ENCODE measurements around the gene MRPL1.
"Not testable (repeated sequence)": the region's sequence is repeated elsewhere in the genome, so short reads cannot be mapped to it uniquely, and the experiment has no call there.

The MRPL1 gene

DNA sequence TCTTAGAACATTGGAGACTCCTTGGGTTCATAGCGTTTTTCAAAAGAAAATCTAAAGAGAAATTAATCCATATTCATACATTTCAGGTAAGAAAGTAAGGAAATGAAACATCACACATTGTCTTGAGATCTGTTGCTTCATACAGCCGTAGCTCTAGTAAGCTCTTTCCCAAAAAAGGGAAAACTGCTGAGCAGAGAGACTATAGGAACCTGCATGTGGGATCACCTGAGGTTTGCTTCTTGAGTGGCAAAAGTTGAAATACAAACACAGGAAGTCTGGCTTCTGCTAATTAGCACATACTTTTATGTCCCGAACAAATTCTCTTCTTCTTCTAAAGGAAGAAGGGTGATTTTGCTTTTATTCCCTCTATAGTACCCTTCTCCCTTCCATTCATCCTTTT is 57.7 kb downstream of the MRPL1 start:
- no peak for DNase-seq

- DNase-seq: no peak
These were observed 59.1 kb downstream of the MRPL1 start for GRCh38 chr4:77921701-77922100.

DNA sequence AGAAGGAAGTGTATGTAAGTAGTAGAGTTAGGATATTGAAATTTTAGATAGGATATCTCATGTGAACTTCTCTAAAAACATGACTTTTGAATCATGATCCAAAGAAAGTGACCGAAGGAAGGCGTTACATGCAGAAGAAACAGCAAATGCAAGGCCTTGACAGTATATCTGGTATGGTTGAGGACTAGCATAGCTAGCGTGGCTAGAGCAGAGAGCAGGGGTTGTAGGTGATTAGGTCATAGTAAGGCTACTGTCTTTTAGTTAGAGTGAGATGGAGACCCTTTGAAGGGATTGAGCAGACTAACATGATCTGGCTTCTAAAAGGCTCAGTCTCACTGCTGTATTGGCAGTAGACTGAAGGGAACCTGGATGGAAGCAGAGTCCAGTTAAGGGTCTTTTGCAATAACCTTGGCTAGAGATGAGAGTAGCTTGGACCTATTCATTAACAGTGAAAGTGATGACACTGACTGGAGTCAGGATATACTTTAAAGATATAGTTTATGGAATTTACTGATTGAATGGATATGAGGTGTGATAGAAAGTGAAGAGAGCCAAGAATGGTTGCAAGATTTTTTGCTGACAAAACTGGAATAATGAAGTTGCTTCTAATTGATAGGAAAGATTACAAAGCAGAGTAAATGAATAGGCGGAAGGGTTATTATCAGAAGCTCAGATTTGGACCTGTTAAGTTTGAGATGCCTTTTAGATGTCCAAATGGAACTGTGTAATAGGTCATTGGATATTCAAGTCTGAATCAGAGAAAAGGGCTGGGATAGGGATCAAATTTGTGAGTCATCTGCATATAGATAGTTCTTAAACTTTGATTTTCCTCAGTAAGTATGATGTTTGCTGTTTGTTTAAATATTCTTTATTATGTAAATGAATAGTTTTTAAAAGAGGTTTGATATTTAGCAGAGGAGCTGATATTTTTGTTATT is 59.8 kb downstream of the MRPL1 start:
- DNase-seq: no peak

- no peak for DNase-seq
These were observed 65.6 kb downstream of the MRPL1 start for GRCh38 chr4:77927991-77928925.

DNA sequence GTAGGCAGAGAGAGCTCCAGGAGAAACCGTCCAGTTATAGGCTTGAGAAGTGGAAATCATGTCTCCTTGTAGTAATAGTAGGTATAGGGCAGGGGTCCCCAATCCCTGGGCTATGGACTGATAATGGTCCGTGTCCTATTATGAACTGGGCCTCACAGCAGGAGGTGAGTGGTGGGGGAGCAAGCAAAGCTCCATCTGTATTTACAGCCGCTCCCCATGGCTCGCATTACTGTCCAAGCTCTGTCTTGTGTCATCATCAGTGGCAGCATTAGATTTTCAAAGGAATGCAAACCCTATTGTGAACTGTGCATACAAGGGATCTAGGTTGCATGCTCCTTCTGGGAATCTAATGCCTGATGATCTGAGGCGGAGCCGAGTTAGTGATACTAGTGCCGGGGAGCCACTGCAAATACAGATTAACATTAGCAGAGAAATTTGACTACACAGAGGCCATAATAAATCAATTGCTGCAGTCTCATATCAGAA is 67.6 kb downstream of the MRPL1 start:
- DNase-seq: no peak

- DNase-seq: no peak
These were observed 68.2 kb downstream of the MRPL1 start for GRCh38 chr4:77930876-77931275.

DNA sequence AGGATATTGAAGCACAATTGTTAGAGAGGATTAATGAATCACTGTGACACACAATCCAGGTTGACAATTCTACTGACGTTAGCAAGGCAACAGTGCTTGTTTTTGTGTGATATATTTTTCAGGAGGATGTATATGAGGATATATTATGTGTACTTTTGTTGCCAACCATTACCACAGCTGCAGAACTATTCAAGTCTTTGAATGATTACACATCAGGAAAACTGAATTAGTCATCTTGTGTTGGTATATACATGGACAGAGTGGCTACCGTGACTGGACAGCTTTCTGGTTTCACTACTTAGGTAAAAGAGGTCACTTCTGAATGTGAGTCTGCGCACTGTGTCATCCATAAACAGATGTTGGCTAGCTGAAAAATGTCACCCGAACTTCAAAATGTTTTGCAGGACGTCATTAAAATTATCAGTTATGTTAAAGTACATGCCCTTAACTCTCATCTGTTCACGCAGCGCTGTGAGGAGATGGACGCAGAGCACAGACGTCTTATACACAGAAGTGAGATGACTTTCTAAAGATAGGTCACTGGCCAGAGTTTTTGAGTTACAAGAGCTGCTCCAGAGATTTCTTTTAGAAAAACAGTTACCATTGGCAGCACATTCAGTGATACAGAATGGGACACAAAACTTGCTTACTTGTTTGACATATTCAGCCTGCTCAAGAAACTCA is 69.0 kb downstream of the MRPL1 start:
- no peak for DNase-seq

- DNase-seq: no peak
These were observed 75.9 kb downstream of the MRPL1 start for GRCh38 chr4:77938560-77938959.

DNA sequence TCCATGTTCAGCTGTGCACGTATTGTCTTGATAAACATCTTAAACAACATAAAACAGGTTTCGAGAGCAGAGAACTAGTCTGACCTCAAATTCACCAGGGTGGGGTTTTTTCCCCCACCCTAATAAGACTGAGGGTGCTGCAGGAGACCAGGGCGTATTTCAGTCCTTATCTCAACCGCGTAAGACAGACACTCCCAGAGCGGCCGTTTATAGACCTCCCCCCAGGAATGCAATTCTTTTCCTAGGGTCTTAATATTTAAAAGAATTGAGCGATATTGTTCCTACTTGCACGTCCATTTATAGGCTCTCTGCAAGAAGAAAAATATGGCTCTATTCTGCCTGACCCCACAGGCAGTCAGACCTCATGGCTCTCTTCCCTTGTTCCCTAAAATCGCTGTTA is 83.3 kb downstream of the MRPL1 start:
- DNase-seq: not testable (repeated sequence)

DNA sequence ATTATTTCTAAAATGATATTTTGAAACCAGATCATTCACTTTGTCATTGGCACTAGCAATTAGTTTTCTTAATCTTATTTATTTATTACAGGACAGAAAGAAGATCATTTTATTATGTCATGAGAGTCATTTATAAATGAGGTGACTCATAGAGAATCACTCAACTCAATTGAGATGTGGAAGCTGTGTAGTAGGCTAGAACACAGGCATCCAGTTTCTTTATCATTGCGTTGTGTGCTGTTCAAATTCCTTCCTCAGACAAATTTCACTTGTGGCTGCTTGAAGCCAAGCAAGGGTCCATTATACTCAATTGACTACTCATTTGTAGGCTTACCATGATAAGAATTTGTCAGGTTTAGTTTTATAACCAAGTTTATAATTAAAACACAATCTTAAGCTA is 87.6 kb downstream of the MRPL1 start:
- no peak for DNase-seq

- DNase-seq: no peak
These were observed 89.8 kb downstream of the MRPL1 start for GRCh38 chr4:77952457-77952856.

DNA sequence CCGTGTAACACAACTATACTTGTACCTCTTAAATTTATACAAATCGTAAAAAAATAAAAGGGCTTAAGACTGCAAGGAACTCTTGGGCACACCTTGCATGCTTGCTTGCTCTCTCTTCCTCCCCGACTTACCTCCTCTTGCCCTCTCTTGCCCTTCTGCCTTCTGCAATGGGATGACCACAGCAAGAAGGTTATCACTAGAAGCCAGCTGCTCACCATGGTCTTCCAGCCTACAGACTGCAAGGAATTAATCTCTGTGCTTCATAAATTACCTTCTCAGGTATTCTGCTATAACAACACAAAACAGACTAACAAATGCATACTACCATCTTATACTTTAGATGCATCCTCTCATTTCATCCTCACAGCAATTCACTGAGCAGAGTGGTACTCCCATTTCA is 92.1 kb downstream of the MRPL1 start:
- DNase-seq: no peak

DNA sequence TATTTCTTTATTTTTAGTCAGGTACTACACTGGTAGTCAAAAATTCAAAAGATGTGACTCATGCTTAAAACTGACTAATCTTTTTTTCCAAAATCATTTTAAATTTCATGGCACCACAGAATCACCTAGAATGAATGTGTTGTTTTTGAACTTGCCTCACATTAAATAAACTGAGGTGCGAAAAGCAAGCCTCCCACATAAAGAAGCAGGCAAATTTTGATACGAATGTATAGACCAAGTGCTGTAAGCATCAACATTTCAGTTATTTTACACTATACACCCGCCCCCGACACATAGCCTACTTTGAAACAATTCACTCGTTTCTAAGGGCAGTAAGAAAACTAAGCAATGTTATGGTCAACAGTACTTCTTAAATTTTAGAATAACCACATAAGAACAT is 94.3 kb downstream of the MRPL1 start:
- no peak for DNase-seq

- no peak for DNase-seq
These were observed 96.3 kb downstream of the MRPL1 start for GRCh38 chr4:77958897-77959296.

DNA sequence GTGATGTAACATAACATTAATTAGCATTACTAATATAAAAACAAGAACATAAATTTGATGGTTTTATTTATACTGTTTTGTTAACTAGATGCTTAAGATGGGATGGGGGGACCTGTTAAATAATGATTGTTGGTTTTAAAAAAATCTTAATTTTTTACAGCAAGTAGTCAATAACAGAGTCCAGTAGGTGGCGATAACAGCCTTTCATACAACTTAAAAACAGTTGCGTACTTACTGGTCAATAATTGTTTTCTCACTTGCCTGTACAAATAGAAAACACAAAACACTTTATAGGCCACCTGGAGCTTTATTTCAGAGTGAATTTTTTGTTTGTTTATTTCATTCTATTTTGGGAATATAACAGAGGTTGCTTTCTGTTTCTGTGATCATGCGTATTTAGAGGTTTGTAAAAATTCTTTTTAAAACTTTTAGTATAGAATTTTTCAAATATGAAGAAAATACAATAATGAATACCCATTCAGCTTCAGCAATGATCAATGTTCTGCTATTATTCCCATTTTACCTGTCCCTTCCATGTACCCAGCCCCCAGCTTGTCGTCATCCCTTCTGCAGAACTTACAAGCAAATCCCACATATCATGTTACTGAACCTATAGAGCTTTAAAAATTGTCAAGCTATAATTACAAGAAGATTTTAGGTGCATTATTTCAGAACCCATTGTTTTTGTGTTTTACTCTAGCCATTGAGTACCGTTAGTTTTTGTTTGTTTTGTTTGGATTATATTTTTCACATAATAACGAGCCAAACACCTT is 97.1 kb downstream of the MRPL1 start:
- peak; percentile 26 for DNase-seq

GRCh38 chr4:77960367-77960766 is 97.7 kb downstream of the MRPL1 start:
- no peak for DNase-seq

GRCh38 chr4:77963004-77963403 is 100.4 kb downstream of the MRPL1 start:
- DNase-seq: no peak

DNA sequence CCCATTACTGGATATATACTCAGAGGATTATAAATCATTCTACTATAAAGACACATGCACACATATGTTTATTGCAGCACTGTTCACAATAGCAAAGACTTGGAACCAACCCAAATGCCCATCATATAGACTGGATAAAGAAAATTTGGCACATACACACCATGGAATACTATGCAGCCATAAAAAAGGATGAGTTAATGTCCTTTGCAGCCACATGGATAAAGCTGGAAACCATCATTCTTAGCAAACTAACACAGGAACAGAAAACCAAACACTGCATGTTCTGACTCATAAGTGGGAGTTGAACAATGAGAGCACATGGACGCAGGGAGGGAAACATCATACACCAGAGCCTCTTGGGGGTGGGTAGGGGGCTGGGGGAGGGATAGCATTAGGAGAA is 111.0 kb downstream of the MRPL1 start:
- not testable (repeated sequence) for DNase-seq

DNA sequence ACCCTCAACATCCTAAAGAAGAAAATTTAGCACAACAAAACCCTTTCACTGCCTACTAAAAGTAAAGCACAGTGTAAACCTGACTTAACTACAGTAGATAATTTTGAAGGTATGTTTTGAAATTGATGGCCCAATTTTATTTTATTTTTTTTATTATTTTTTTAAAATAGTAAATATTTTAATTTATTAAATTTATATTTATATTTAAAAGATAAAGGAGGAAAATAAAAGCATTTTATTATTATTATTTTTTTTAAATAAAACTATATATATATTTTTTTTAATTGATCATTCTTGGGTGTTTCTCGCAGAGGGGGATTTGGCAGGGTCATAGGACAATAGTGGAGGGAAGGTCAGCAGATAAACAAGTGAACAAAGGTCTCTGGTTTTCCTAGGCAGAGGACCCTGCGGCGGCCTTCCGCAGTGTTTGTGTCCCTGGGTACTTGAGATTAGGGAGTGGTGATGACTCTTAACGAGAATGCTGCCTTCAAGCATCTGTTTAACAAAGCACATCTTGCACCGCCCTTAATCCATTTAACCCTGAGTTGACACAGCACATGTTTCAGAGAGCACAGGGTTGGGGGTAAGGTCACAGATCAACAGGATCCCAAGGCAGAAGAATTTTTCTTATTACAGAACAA is 120.4 kb downstream of the MRPL1 start:
- not testable (repeated sequence) for DNase-seq

GRCh38 chr4:77983612-77984311 is 121.1 kb downstream of the MRPL1 start:
- DNase-seq: not testable (repeated sequence)

DNA sequence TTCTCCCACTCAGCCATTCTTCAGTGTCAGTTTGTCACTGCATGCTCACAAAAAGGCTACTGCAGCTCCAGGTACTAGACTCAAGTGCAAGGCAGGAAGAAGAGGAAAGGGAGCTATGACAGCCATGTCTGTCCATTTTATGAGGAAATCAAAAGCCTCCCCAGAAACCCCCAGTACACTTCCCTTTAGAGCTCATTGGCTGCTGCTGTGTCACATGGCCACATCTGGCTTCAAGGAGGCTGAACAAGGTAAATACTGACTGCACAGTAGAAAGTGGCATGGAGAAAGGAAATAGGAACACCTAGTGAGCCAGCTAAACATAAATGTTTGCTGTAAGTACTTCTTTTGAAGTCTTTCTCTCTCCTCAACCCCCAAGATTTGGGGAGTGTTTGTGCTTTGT is 127.3 kb downstream of the MRPL1 start:
- no peak for DNase-seq

Data from CD4-positive, alpha-beta T cell treated with Interleukin-17A for 1 hour (primary cell).